Bladder microvascular endothelial cell (primary cell): ENCODE results near the gene CDIP1. TPM values are rescaled to one million over a fixed set of nuclear protein-coding genes. Genes with fewer than 3 reads are reported as not detected.

Source experiments
- total RNA-seq: library from RNA; depleted of rRNA; stranded (reverse); fragments of >200 nt; gene quantifications from 2 replicates; pipeline ENCODE4 v1.2.3, GENCODE V29; 2014

Gene CDIP1
- total RNA-seq: 10.7 and 14.5 TPM in 2 replicates

GRCh38 chr16:4538350-4539235 lies at the start of gene CDIP1:
Gene CDIP1, minus strand, starts transcription at chr16:4538773. Its CDS starts 24,643 bp downstream, at chr16:4514130.

GRCh38 chr16:4556112-4556511 lies 17.5 kb upstream of the CDIP1 start, which contains the start of gene C16orf96:
Gene C16orf96, plus strand, starts transcription at chr16:4556340. Its CDS starts 150 bp downstream, at chr16:4556490.

GRCh38 chr16:4475880-4476788 lies 62.4 kb downstream of the CDIP1 start, which contains the start of gene HMOX2:
Gene HMOX2, plus strand, starts transcription at chr16:4476398. Its CDS starts 29,127 bp downstream, at chr16:4505525.

GRCh38 chr16:4474192-4474961 lies 64.2 kb downstream of the CDIP1 start, which contains the start of gene NMRAL1:
Gene NMRAL1, minus strand, starts transcription at chr16:4474625. Its CDS starts 493 bp downstream, at chr16:4474132.

Other genes starting within 250 kb of the CDIP1 start
- gene GLIS2, start 222.7 kb downstream of the CDIP1 start, total RNA-seq: 0.94 and 0.97 TPM in 2 replicates
- gene PAM16, start 187.5 kb downstream of the CDIP1 start, total RNA-seq: 13.8 and 18.5 TPM in 2 replicates
- 0.65 and 2.6 TPM in 2 replicates for gene VASN, start 166.9 kb downstream of the CDIP1 start, total RNA-seq
- gene CORO7, start 122.2 kb downstream of the CDIP1 start, total RNA-seq: 34.6 and 43.3 TPM in 2 replicates
- 31.4 and 65.8 TPM in 2 replicates for gene DNAJA3, start 112.9 kb downstream of the CDIP1 start, total RNA-seq
- 52.9 and 60.2 TPM in 2 replicates for gene NMRAL1, start 64.1 kb downstream of the CDIP1 start, total RNA-seq
- gene HMOX2, start 62.4 kb downstream of the CDIP1 start, total RNA-seq: 91.6 and 197 TPM in 2 replicates
- gene C16orf96, start 17.6 kb upstream of the CDIP1 start, total RNA-seq: under 0.01 TPM in 1 of 2 replicates, not detected in the other
- gene UBALD1, start 76.1 kb upstream of the CDIP1 start, total RNA-seq: 1.8 and 7.4 TPM in 2 replicates
- gene MGRN1, start 86.1 kb upstream of the CDIP1 start, total RNA-seq: 13.4 and 40.2 TPM in 2 replicates
- gene NUDT16L1, start 154.8 kb upstream of the CDIP1 start, total RNA-seq: 24.1 and 34.1 TPM in 2 replicates
- 10.8 and 27.1 TPM in 2 replicates for gene ANKS3, start 195.5 kb upstream of the CDIP1 start, total RNA-seq
- gene DNAAF8, start 195.8 kb upstream of the CDIP1 start, total RNA-seq: 0.25 and 0.32 TPM in 2 replicates
- 5.0 and 6.5 TPM in 2 replicates for gene ZNF500, start 228.4 kb upstream of the CDIP1 start, total RNA-seq
- 0.06 TPM in 1 of 2 replicates, not detected in the other for gene SEPTIN12, start 249.6 kb upstream of the CDIP1 start, total RNA-seq